Neural progenitor cell (in vitro differentiated cells): Measurements from ENCODE around the gene TACR2. TPM values are rescaled to one million over a fixed set of nuclear protein-coding genes. Genes with fewer than 3 reads are reported as not detected.

ENCODE experiments used
- DNase-seq: peaks from one replicate; pipeline ENCODE4 v3.0.0-alpha.2; 2016; ENCODE audit warnings: low spot score
- H2AFZ ChIP-seq: fragments of 200-600 bp; sonication (generic); replicated peaks from 2 replicates; pipeline ENCODE4 v1.6.1; 2016; ENCODE audit warnings: antibody characterized with exemption
- H3F3A ChIP-seq: fragments of 200-600 bp; sonication (generic); 2 replicates; pipeline ENCODE4 v1.6.1; 2016; ENCODE audit warnings: antibody characterized with exemption, low read depth
- H3K27ac ChIP-seq: fragments of 200-600 bp; sonication (generic); 2 replicates; pipeline ENCODE4 v1.5.1; 2016; ENCODE audit warnings: mild to moderate bottlenecking
- H3K27me3 ChIP-seq: fragments of 200-600 bp; sonication (generic); 2 replicates; pipeline ENCODE4 v1.6.1; 2016; ENCODE audit warnings: mild to moderate bottlenecking, moderate library complexity
- H3K36me3 ChIP-seq: fragments of 200-600 bp; sonication (generic); 2 replicates; pipeline ENCODE4 v1.5.1; 2016
- H3K4me1 ChIP-seq: fragments of 200-600 bp; sonication (generic); 2 replicates; pipeline ENCODE4 v1.6.1; 2016; ENCODE audit warnings: mixed run types
- H3K4me2 ChIP-seq: fragments of 200-600 bp; sonication (generic); 2 replicates; pipeline ENCODE4 v1.6.1; 2016
- H3K4me3 ChIP-seq: fragments of 200-600 bp; sonication (generic); 2 replicates; pipeline ENCODE4 v1.5.1; 2016
- H3K79me2 ChIP-seq: fragments of 200-600 bp; sonication (generic); 2 replicates; pipeline ENCODE4 v1.6.1; 2016; ENCODE audit warnings: low read depth
- H3K9ac ChIP-seq: fragments of 200-600 bp; sonication (generic); 2 replicates; pipeline ENCODE4 v1.6.1; 2016
- H3K9me3 ChIP-seq: fragments of 200-600 bp; sonication (generic); 2 replicates; pipeline ENCODE4 v1.5.1; 2016; ENCODE audit warnings: low read depth
- H4K20me1 ChIP-seq: fragments of 200-600 bp; sonication (generic); 2 replicates; pipeline ENCODE4 v1.6.1; 2016; ENCODE audit warnings: low read depth
- H3K27ac Mint-ChIP-seq: 3 replicates; pipeline ENCODE4 v1.8.0; 2021; ENCODE audit warnings: mixed read lengths
- H3K27me3 Mint-ChIP-seq: 2 replicates; pipeline ENCODE4 v1.8.0; 2022; ENCODE audit warnings: low read depth, mild to moderate bottlenecking, inconsistent platforms, moderate library complexity, mixed read lengths; ENCODE audit not compliant: insufficient read depth
- H3K36me3 Mint-ChIP-seq: 3 replicates; pipeline ENCODE4 v1.8.0; 2021; ENCODE audit warnings: mixed read lengths
- H3K4me1 Mint-ChIP-seq: 3 replicates; pipeline ENCODE4 v1.8.0; 2021; ENCODE audit warnings: mixed read lengths
- H3K4me3 Mint-ChIP-seq: 3 replicates; pipeline ENCODE4 v1.8.0; 2021; ENCODE audit warnings: mild to moderate bottlenecking, moderate library complexity, mixed read lengths
- H3K9me3 Mint-ChIP-seq: 3 replicates; pipeline ENCODE4 v1.8.0; 2020; ENCODE audit warnings: mixed read lengths
- CTCF ChIP-seq: fragments of 200-600 bp; sonication (generic); IDR thresholded peaks from 2 replicates; pipeline ENCODE4 v1.5.1; 2017; ENCODE audit warnings: antibody characterized with exemption, mild to moderate bottlenecking
- EZH2 ChIP-seq: fragments of 200-600 bp; sonication (generic); IDR thresholded peaks from 2 replicates; pipeline ENCODE4 v1.6.1; 2017; ENCODE audit warnings: antibody characterized with exemption, mild to moderate bottlenecking, moderate library complexity
- EZH2phosphoT487 ChIP-seq: fragments of 200-600 bp; sonication (generic); IDR thresholded peaks from 2 replicates; pipeline ENCODE4 v1.6.1; 2017; ENCODE audit warnings: antibody characterized with exemption
- total RNA-seq: library from RNA; depleted of rRNA; stranded (reverse); fragments of >200 nt; gene quantifications from 2 replicates; pipeline ENCODE4 v1.2.3, GENCODE V29; 2015; ENCODE audit warnings: low replicate concordance

Gene TACR2
- not detected in 2 replicates for total RNA-seq

GRCh38 chr10:69416695-69417094 lies at the start of gene TACR2:
Gene TACR2, minus strand, starts transcription at chr10:69416918. Its CDS starts 595 bp downstream, at chr10:69416323.
- H3K4me3 Mint-ChIP-seq, result no peak within 1 kb of the TSS

GRCh38 chr10:69466158-69466490 lies 49.4 kb upstream of the TACR2 start:
- H3K9ac ChIP-seq, result no peak overlapping the region
- no peak overlapping the region for H3K27ac ChIP-seq
- no peak overlapping the region for H3K4me3 ChIP-seq
- peaks cover 18% of the 10 kb centered on the region for H3K4me1 ChIP-seq
- no peaks in the 10 kb centered on the region for H3K27me3 ChIP-seq
- H3K4me2 ChIP-seq, result no peak overlapping the region
- no peaks in the 10 kb centered on the region for H3K36me3 Mint-ChIP-seq
- no peak overlapping the region for H3K27ac Mint-ChIP-seq
- peaks cover 38% of the 10 kb centered on the region for H3K4me1 Mint-ChIP-seq
- DNase-seq, result no peak
- no peaks in the 10 kb centered on the region for H3K36me3 ChIP-seq
- H3K4me3 Mint-ChIP-seq, result no peak overlapping the region
- no peaks in the 10 kb centered on the region for H4K20me1 ChIP-seq
- no peaks in the 10 kb centered on the region for H3K9me3 Mint-ChIP-seq
- no peaks in the 10 kb centered on the region for H3F3A ChIP-seq
- H3K9me3 ChIP-seq, result no peaks in the 10 kb centered on the region
- H3K27me3 Mint-ChIP-seq, result peaks cover 17% of the 10 kb centered on the region
- H3K79me2 ChIP-seq, result no peaks in the 10 kb centered on the region
- TF ChIP-seq CTCF (no peak), EZH2 (no peak), EZH2phosphoT487 (no peak)
- no peak overlapping the region for H2AFZ ChIP-seq

More at GRCh38 chr10:69416695-69417094, at the start of gene TACR2:
- no peaks in the 10 kb centered on the region for H3K9me3 ChIP-seq
- no peaks in the 10 kb centered on the region for H3K27me3 ChIP-seq
- DNase-seq, result no peak
- no peak within 1 kb of the TSS for H3K9ac ChIP-seq
- Mint-ChIP-seq H3K36me3 (no peaks in the 10 kb centered on the region), H3K9me3 (no peaks in the 10 kb centered on the region), H3K27ac (peak within 1 kb of the TSS; percentile 86), H3K27me3 (peaks cover 16% of the 10 kb centered on the region), H3K4me1 (peaks cover 9% of the 10 kb centered on the region)
- no peak within 1 kb of the TSS for H3K4me2 ChIP-seq
- no peak within 1 kb of the TSS for H3K4me3 ChIP-seq
- no peak within 1 kb of the TSS for H3K27ac ChIP-seq
- no peaks in the 10 kb centered on the region for H3F3A ChIP-seq
- H3K79me2 ChIP-seq, result no peaks in the 10 kb centered on the region
- H3K36me3 ChIP-seq, result no peaks in the 10 kb centered on the region
- H3K4me1 ChIP-seq, result no peaks in the 10 kb centered on the region
- H2AFZ ChIP-seq, result no peak within 1 kb of the TSS
- H4K20me1 ChIP-seq, result no peaks in the 10 kb centered on the region
- TF ChIP-seq EZH2, result no peak
- no peak for TF ChIP-seq CTCF
- no peak for TF ChIP-seq EZH2phosphoT487

GRCh38 chr10:69465457-69466157 lies 48.9 kb upstream of the TACR2 start:
- Histone ChIP-seq H4K20me1 (no peaks in the 10 kb centered on the region), H3K4me2 (no peak overlapping the region), H3K27me3 (no peaks in the 10 kb centered on the region), H3K9ac (no peak overlapping the region), H3K27ac (no peak overlapping the region), H3K36me3 (no peaks in the 10 kb centered on the region), H3K79me2 (no peaks in the 10 kb centered on the region), H3K4me1 (peaks cover 18% of the 10 kb centered on the region), H3F3A (no peaks in the 10 kb centered on the region), H3K4me3 (no peak overlapping the region), H3K9me3 (no peaks in the 10 kb centered on the region), H2AFZ (no peak overlapping the region)
- Mint-ChIP-seq H3K27ac (peak overlapping the region; percentile 88), H3K9me3 (no peaks in the 10 kb centered on the region), H3K36me3 (no peaks in the 10 kb centered on the region), H3K4me3 (no peak overlapping the region), H3K4me1 (peaks cover 38% of the 10 kb centered on the region), H3K27me3 (peaks cover 14% of the 10 kb centered on the region)
- TF ChIP-seq CTCF, result no peak
- TF ChIP-seq EZH2phosphoT487, result no peak
- no peak for TF ChIP-seq EZH2
- DNase-seq, result no peak
